ENCODE results near the gene MACF1.

DNA sequence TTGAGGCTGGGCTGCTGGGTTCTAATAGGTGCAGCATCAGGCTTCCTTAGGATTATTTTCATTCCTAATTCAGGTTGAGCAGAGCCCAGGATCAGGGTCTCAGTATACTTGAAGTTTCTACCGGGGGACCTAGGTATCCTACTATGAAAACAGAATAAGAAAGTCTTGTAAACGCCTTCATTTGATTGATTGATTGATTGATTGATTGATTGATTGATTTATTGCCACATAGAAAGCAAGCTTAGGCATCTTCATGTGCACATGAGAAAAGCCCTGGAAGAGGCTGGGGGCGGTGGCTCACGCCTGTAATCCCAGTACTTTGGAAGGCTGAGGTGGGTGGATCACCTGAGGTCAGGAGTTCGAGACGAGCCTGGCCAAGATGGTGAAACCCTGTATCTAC lies 189.6 kb downstream of the MACF1 start:
- TF ChIP-seq, protein P1, sequence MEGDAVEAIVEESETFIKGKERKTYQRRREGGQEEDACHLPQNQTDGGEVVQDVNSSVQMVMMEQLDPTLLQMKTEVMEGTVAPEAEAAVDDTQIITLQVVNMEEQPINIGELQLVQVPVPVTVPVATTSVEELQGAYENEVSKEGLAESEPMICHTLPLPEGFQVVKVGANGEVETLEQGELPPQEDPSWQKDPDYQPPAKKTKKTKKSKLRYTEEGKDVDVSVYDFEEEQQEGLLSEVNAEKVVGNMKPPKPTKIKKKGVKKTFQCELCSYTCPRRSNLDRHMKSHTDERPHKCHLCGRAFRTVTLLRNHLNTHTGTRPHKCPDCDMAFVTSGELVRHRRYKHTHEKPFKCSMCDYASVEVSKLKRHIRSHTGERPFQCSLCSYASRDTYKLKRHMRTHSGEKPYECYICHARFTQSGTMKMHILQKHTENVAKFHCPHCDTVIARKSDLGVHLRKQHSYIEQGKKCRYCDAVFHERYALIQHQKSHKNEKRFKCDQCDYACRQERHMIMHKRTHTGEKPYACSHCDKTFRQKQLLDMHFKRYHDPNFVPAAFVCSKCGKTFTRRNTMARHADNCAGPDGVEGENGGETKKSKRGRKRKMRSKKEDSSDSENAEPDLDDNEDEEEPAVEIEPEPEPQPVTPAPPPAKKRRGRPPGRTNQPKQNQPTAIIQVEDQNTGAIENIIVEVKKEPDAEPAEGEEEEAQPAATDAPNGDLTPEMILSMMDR (IDR thresholded peaks at IDR 0.05) = no peak
- no peak for TF ChIP-seq POLR2A (IDR thresholded peaks at IDR 0.05)

Data from uterus (tissue), 2 donors.